Muscle of leg (tissue), 11 donors: Measurements from ENCODE around the gene GRID2. TPM values are rescaled to one million over a fixed set of nuclear protein-coding genes. Genes with fewer than 3 reads are reported as not detected.
"Not testable (repeated sequence)": the region's sequence is repeated elsewhere in the genome, so short reads cannot be mapped to it uniquely, and the experiment has no call there.

ENCODE experiments used
- DNase-seq: peaks from one replicate; pipeline ENCODE4 v3.0.0; 2013
- H3K27ac ChIP-seq: one replicate; pipeline ENCODE4 v1.5.1; 2013; ENCODE audit warnings: mild to moderate bottlenecking, low read length, control low read depth
- H3K27me3 ChIP-seq: one replicate; pipeline ENCODE4 v1.6.1; 2013; ENCODE audit warnings: low read length; ENCODE audit not compliant: control insufficient read depth, insufficient read depth
- H3K36me3 ChIP-seq: one replicate; pipeline ENCODE4 v1.6.1; 2013; ENCODE audit warnings: low read length; ENCODE audit not compliant: control insufficient read depth, insufficient read depth
- H3K4me1 ChIP-seq: one replicate; pipeline ENCODE4 v1.6.1; 2013; ENCODE audit warnings: low read length; ENCODE audit not compliant: control insufficient read depth, insufficient read depth
- H3K4me3 ChIP-seq: one replicate; pipeline ENCODE4 v1.5.1; 2013; ENCODE audit warnings: low read length, control low read depth
- H3K9me3 ChIP-seq: replicated peaks from 2 replicates; pipeline ENCODE4 v1.6.1; 2013; ENCODE audit warnings: low read depth, low read length; ENCODE audit not compliant: control insufficient read depth
- WGBS: methylation state at CpG from one replicate; pipeline ENCODE4 v1.1.5; 2013; ENCODE audit warnings: missing lambda C conversion rate; ENCODE audit not compliant: insufficient coverage; 5-methylcytosine and 5-hydroxymethylcytosine counted together
- polyA plus RNA-seq, 8 donors: library from polyadenylated mRNA; unstranded; fragments of 120-200 nt; gene quantifications; one replicate each; pipeline versions ENCODE4 v1.2.1 to v1.2.3, GENCODE V29; 2013; ENCODE audit warnings: inconsistent platforms in 1 of 8, low replicate concordance in 1 of 8; ENCODE audit not compliant: insufficient read length in 8 of 8, insufficient read depth in 1 of 8
- total RNA-seq: library from RNA; stranded (reverse); fragments of 120-200 nt; gene quantifications from one replicate; pipeline ENCODE4 v1.2.4, GENCODE V29; 2013

GRID2 gene
- total and polyA plus RNA-seq, 9 donors, result 0.29 to 1.4 (median 0.60) TPM

DNA sequence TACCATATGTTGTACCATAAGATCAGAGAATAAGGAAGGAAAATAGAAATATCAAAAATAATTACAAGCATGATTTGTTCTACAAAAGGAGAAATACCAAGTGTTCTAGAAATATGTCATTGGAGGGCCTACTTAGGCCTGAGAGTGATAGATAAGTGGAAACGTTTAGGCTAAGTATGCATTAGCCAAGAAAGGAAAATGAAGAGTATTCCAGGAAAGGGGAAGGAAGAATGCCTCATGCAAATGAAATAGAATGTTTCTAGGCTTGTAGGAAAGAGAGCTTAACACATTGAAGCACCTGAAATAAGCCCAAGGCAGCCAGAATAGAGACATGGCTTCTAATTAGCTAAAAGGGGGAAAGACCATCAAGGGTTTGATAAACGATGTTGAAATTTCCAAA lies 929.1 kb downstream of the GRID2 start:
- H3K27me3 ChIP-seq, result no peaks in the 10 kb centered on the region
- H3K27ac ChIP-seq, result no peak overlapping the region

DNA sequence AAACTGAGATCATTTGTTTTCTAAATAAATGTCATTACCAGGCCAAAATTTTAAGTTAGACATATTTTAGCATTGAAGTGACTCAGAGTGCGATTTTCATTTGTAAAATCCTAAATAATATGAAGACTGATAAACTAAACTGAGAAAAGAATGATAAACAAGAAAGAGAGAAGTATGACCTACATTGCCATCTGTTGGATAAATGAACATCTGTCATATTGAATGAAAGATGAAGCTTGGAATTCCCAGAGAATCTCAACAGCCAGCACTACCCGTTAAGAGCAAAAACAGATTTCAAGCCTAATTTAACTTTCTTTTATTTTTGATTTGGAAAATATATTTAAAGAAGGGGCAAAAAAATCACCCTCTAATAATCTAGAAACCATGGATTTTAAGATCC lies 933.8 kb downstream of the GRID2 start:
- Histone ChIP-seq H3K9me3 (no peaks in the 10 kb centered on the region), H3K36me3 (no peaks in the 10 kb centered on the region), H3K27ac (no peak overlapping the region), H3K27me3 (no peaks in the 10 kb centered on the region), H3K4me3 (no peak overlapping the region), H3K4me1 (no peaks in the 10 kb centered on the region)
- WGBS, result no CpG with 5 or more reads among the region's 2 CpGs
- no peak for DNase-seq

More for the DNA sequence above, 929.1 kb downstream of the GRID2 start:
- DNase-seq, result no peak
- WGBS, result 30% methylated on average over 1 of the region's 2 CpGs
- Histone ChIP-seq H3K4me1 (no peaks in the 10 kb centered on the region), H3K36me3 (no peaks in the 10 kb centered on the region), H3K9me3 (no peaks in the 10 kb centered on the region), H3K4me3 (no peak overlapping the region)

DNA sequence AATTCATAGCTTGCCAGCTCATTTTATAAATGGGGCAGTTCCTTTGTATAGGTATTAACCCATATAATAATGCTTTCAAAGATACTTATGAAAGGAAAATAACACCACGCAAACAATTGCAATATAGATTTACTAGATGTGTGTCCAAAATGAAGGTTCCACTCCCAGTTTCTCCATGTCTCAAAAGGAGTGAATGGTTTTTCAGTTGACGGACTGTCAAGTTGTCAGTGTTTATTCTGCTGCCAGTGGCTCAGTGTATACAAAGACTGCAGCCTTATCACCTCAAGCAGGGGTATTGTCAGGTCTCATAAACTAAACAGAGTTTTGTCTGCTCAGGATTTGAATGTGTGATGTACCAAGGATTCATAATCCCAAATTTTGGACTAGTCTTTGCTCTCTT lies 939.5 kb downstream of the GRID2 start:
- H3K4me1 ChIP-seq, result no peaks in the 10 kb centered on the region
- DNase-seq, result no peak
- no CpG with 5 or more reads among the region's 2 CpGs for WGBS
- no peaks in the 10 kb centered on the region for H3K9me3 ChIP-seq
- H3K27me3 ChIP-seq, result no peaks in the 10 kb centered on the region
- no peak overlapping the region for H3K27ac ChIP-seq
- H3K4me3 ChIP-seq, result no peak overlapping the region
- H3K36me3 ChIP-seq, result no peaks in the 10 kb centered on the region

DNA sequence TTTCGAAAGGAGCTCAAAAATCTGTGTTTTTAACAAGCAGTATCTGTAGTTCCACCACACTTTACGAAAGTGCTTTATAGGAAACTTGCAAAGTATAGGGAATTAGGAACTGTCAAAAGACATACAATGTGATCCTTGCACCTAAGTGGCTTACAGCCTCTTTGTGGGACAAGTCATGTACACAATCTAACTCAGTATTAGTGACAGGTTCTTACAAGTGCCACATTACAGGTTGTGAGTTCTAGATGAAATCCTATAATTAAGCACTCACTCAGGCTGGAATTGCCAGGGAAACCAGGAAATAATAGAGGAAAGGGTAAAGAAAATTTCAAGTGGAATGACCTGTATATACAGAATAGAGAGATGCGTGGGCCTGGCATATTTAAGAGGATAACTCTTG lies 957.4 kb downstream of the GRID2 start:
- no peaks in the 10 kb centered on the region for H3K4me1 ChIP-seq
- no peak for DNase-seq
- WGBS, result no CpG with 5 or more reads among the region's 3 CpGs
- H3K27ac ChIP-seq, result no peak overlapping the region
- H3K36me3 ChIP-seq, result no peaks in the 10 kb centered on the region
- H3K4me3 ChIP-seq, result no peak overlapping the region
- H3K9me3 ChIP-seq, result no peaks in the 10 kb centered on the region
- no peaks in the 10 kb centered on the region for H3K27me3 ChIP-seq

DNA sequence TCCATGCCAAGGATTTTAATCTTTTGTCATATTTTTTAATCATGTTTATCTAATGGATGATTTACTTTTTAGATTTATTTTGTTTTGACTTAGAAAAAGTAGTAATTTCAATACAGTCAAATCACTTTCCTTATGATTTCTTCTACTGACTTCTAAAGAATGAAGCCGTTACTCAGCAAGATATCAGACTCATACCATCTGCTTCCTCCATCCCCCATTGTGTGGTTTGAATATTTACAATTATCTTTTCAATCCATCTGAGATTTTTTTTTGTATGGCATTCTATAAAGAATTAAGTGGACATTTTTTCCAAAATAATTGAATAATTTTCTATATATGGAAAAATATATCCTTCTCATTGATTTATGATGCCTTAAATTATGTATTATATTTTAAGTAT lies 959.4 kb downstream of the GRID2 start:
- no peak for DNase-seq
- H3K9me3 ChIP-seq, result no peaks in the 10 kb centered on the region
- H3K27me3 ChIP-seq, result no peaks in the 10 kb centered on the region
- H3K4me1 ChIP-seq, result no peaks in the 10 kb centered on the region
- no peaks in the 10 kb centered on the region for H3K36me3 ChIP-seq
- no CpG with 5 or more reads among the region's 1 CpG for WGBS
- H3K4me3 ChIP-seq, result no peak overlapping the region
- no peak overlapping the region for H3K27ac ChIP-seq

DNA sequence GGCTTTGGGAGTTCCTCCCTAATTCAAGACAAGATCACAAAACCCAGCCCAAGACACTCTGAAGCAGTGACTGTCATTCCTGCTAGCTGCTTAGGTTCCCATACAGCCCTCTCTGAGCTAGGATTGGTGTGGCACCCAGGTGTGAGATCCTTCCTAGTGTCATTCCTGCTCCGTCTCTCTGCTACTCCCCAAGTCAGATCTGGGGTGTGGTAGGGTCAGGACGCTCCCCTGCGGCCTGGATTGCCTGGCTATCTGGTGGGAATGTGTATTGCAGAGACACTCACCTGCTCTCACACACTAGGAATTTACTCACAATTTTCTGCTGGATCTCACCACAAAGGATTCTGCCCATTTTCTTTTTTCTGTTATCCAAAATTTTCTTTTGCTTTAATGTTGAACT lies 964.0 kb downstream of the GRID2 start:
- no peak overlapping the region for H3K4me3 ChIP-seq
- no peaks in the 10 kb centered on the region for H3K36me3 ChIP-seq
- H3K9me3 ChIP-seq, result no peaks in the 10 kb centered on the region
- H3K27ac ChIP-seq, result no peak overlapping the region
- no peaks in the 10 kb centered on the region for H3K27me3 ChIP-seq
- no peak for DNase-seq
- H3K4me1 ChIP-seq, result no peaks in the 10 kb centered on the region
- no CpG with 5 or more reads among the region's 3 CpGs for WGBS

DNA sequence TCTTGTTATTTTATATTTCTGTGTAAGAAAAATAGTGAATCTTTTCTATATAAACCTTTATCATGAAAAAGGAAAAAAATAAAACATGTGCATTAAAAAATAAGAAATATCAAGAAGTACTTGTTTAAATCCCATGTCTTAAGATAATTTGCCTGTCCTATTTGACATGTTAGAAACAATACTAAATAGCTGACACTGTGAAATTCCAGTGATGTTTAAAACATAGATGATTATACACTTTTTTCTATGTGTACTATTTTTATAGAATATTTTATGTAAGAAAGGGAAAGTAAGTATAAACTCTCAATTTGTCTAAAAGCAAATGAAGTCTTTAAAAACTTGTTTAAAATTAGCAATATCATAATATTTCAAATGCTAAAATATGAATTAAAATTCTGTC lies 981.6 kb downstream of the GRID2 start:
- Histone ChIP-seq H3K4me1 (no peaks in the 10 kb centered on the region), H3K9me3 (no peaks in the 10 kb centered on the region), H3K27me3 (no peaks in the 10 kb centered on the region), H3K4me3 (no peak overlapping the region), H3K27ac (no peak overlapping the region), H3K36me3 (no peaks in the 10 kb centered on the region)
- no peak for DNase-seq

DNA sequence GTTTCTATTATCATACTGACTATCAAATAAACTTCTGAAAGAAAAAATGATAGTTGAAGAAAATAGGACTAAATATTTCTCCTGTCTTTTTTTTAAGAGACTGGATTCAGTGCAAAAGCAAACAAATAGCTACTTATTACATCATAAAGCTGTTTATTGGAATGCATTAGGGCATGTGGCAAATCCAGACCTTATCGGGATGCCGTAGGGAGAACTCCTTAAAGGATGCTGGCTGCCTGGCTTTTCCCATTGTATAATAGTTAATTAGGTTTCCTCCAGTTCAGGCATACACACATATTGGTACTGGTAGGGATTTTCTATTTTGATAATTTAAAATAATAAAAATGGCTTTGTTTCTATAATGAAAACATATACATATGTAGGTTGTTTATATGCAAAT lies 985.5 kb downstream of the GRID2 start:
- Histone ChIP-seq H3K9me3 (no peaks in the 10 kb centered on the region), H3K4me1 (no peaks in the 10 kb centered on the region), H3K27me3 (no peaks in the 10 kb centered on the region), H3K36me3 (no peaks in the 10 kb centered on the region), H3K4me3 (no peak overlapping the region), H3K27ac (no peak overlapping the region)
- WGBS, result no CpG with 5 or more reads among the region's 2 CpGs
- no peak for DNase-seq

DNA sequence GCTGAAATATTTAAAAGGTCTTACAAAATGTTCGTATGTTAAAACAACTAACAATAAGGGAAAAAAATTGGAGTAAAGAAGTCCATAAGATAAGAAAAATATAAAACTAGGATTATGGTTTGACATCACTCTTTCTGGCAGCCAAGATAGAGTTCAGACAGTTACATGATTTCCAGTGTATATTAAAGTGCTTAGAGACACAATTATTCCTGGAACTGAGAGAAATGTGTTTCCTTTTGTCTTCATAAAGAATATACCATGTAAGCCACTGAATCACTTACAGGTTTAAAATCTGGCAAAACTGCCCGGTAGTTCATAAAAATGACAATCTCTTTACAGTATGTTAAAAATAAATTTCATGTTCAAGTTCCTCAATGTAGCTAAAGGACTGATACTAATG lies 986.1 kb downstream of the GRID2 start:
- Histone ChIP-seq H3K27me3 (no peaks in the 10 kb centered on the region), H3K36me3 (no peaks in the 10 kb centered on the region), H3K27ac (no peak overlapping the region), H3K4me3 (no peak overlapping the region), H3K9me3 (no peaks in the 10 kb centered on the region), H3K4me1 (no peaks in the 10 kb centered on the region)
- peak; percentile 68 for DNase-seq
- no CpG with 5 or more reads among the region's 2 CpGs for WGBS

DNA sequence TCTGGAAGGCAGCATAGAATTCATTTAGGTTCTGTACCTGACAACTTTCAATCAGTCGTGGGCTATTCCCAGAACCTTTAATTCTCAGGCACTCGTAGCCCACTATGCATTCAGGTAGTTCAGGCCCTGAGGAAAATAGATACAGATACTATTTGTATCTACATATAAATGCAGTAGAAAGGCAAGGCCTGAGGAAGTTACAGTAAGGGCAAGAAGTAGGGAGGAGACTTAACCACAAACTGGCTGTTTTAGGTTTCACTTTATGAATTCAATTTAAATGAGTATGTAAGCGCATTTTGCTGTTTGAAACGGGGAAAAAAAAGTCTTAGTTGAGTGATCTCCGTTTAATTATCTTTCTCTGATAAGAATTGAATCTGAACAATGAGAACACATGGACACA lies 995.4 kb downstream of the GRID2 start:
- H3K27ac ChIP-seq, result no peak overlapping the region
- H3K27me3 ChIP-seq, result no peaks in the 10 kb centered on the region
- H3K9me3 ChIP-seq, result no peaks in the 10 kb centered on the region
- H3K36me3 ChIP-seq, result no peaks in the 10 kb centered on the region
- WGBS, result 100% methylated on average over 3 of the region's 5 CpGs
- no peak overlapping the region for H3K4me3 ChIP-seq
- no peaks in the 10 kb centered on the region for H3K4me1 ChIP-seq
- no peak for DNase-seq

DNA sequence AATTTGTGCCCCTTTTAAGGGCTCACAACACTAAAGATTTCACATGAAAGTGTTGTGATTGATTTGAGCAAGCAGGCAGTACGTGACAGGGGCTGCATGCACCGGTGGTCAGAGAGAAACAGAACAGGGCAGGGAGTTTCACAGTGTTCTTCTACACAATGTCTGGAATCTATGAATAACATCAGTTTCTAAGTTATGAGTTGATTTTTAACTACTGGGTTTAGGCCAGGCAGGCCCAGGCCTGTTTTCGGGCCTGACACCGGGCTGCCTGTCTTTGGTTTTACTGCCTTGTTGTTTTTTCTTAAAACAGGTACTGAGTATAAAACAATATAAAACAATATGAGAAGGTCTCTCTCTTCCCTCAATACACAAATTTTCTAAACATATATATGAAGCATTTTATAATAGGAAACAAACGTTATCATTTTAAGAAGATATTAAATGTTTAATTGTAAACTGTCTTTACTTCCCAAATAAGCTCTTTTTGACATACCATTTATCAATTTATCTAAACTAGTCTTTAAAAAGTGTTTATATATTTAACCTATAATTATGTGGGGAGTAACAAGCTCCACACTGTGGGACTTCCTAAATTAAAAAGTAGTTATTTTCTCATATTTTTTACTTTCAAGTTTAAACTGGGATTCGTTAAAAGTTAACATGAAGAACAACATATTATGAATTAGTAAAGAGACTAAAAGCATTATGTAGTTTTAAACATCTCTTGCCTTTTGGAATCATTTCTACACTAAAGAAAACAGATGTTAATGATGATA lies 997.2 kb downstream of the GRID2 start:
- H3K27me3 ChIP-seq, H3K36me3 ChIP-seq, H3K27ac ChIP-seq, H3K4me1 ChIP-seq, DNase-seq, H3K9me3 ChIP-seq, H3K4me3 ChIP-seq: not testable (repeated sequence)
- no CpG with 5 or more reads among the region's 6 CpGs for WGBS
